Measurements from ENCODE around the gene ACSL3.

The ACSL3 gene

GRCh38 chr2:222884805-222885424 is 24.1 kb downstream of the ACSL3 start:
- H3K4me1 ChIP-seq, result peaks cover 0 to 5% (median 0%) of the 10 kb centered on the region in 10 experiments; a peak in 1 of 20 replicates
- peaks cover 0 to 25% (median 17%) of the 10 kb centered on the region in 11 experiments; a peak in 17 of 22 replicates for H3K9me3 ChIP-seq (replicated peaks in 1 of 11)
- H3K27ac ChIP-seq, result no peak overlapping the region
- H3K27me3 ChIP-seq, result no peaks in the 10 kb centered on the region
- H4K20me1 ChIP-seq, result peaks cover 51 to 100% (median 89%) of the 10 kb centered on the region in 11 experiments
- H3K36me3 ChIP-seq, result peaks cover 9 to 54% (median 33%) of the 10 kb centered on the region in 11 experiments; a peak in 20 of 22 replicates
- H3K4me2 ChIP-seq, result no peak overlapping the region
- no peak for TF ChIP-seq Cebpa-rat (IDR thresholded peaks at IDR 0.05)
- no peak overlapping the region for H3K4me3 ChIP-seq
- no peak overlapping the region for H3K9ac ChIP-seq

- Histone ChIP-seq H3K9me3 (replicated peaks in 1 of 11) (peaks cover 0 to 7% (median 6%) of the 10 kb centered on the region in 11 experiments; a peak in 12 of 22 replicates), H3K36me3 (peaks cover 12 to 58% (median 38%) of the 10 kb centered on the region in 11 experiments; a peak in 20 of 22 replicates), H3K27ac (no peak overlapping the region), H3K4me2 (no peak overlapping the region), H3K9ac (no peak overlapping the region), H3K4me1 (peaks cover 0 to 22% (median 5%) of the 10 kb centered on the region in 10 experiments; a peak in 15 of 20 replicates), H4K20me1 (peaks cover 36 to 100% (median 84%) of the 10 kb centered on the region in 11 experiments), H3K4me3 (no peak overlapping the region), H3K27me3 (no peaks in the 10 kb centered on the region)
- no peak for TF ChIP-seq Cebpa-rat (IDR thresholded peaks at IDR 0.05)
These were observed 26.3 kb downstream of the ACSL3 start for GRCh38 chr2:222887124-222887523.

GRCh38 chr2:222888716-222889115 is 27.9 kb downstream of the ACSL3 start:
- peaks cover 12 to 65% (median 43%) of the 10 kb centered on the region in 11 experiments; a peak in 20 of 22 replicates for H3K36me3 ChIP-seq
- peaks cover 22 to 100% (median 84%) of the 10 kb centered on the region in 11 experiments for H4K20me1 ChIP-seq
- no peak overlapping the region for H3K27ac ChIP-seq
- H3K4me2 ChIP-seq, result no peak overlapping the region
- no peak overlapping the region for H3K4me3 ChIP-seq
- TF ChIP-seq Cebpa-rat (IDR thresholded peaks at IDR 0.05), result no peak
- H3K27me3 ChIP-seq, result no peaks in the 10 kb centered on the region
- peaks cover 0 to 38% (median 20%) of the 10 kb centered on the region in 10 experiments; a peak in 16 of 20 replicates for H3K4me1 ChIP-seq
- peaks cover 0 to 5% (median 0%) of the 10 kb centered on the region in 11 experiments; a peak in 2 of 22 replicates for H3K9me3 ChIP-seq (replicated peaks in 1 of 11)
- H3K9ac ChIP-seq, result no peak overlapping the region

- H3K9me3 ChIP-seq (replicated peaks in 1 of 11), result peaks cover 0 to 7% (median 4%) of the 10 kb centered on the region in 11 experiments; a peak in 3 of 22 replicates
- peaks cover 12 to 72% (median 46%) of the 10 kb centered on the region in 11 experiments; a peak in 20 of 22 replicates for H3K36me3 ChIP-seq
- H4K20me1 ChIP-seq, result peaks cover 0 to 84% (median 55%) of the 10 kb centered on the region in 11 experiments; a peak in 16 of 22 replicates
- H3K4me2 ChIP-seq, result peak overlapping the region in 10 of 11 experiments; percentile 24 to 78 (median 54); a peak in 14 of 22 replicates
- peak overlapping the region in 1 of 10 experiments; percentile 14; a peak in 2 of 20 replicates for H3K4me3 ChIP-seq
- no peaks in the 10 kb centered on the region for H3K27me3 ChIP-seq
- H3K9ac ChIP-seq, result 0 out of 22 replicates have a peak overlapping the region, but pooled peaks of 1 of the 11 experiments have one; percentile 2
- H3K4me1 ChIP-seq, result peaks cover 0 to 48% (median 26%) of the 10 kb centered on the region in 10 experiments; a peak in 16 of 20 replicates
- TF ChIP-seq Cebpa-rat (IDR thresholded peaks at IDR 0.05), result no peak
- H3K27ac ChIP-seq, result peak overlapping the region in 4 of 11 experiments; percentile 15 to 48 (median 32); a peak in 7 of 22 replicates
These were observed 31.1 kb downstream of the ACSL3 start for GRCh38 chr2:222891890-222892289.

GRCh38 chr2:222892321-222892720 is 31.5 kb downstream of the ACSL3 start:
- H3K4me1 ChIP-seq, result peaks cover 0 to 48% (median 26%) of the 10 kb centered on the region in 10 experiments; a peak in 16 of 20 replicates
- peak overlapping the region in 4 of 11 experiments; percentile 15 to 48 (median 32); a peak in 8 of 22 replicates for H3K27ac ChIP-seq
- H3K9ac ChIP-seq, result peak overlapping the region in 1 of 11 experiments; percentile 2; a peak in 1 of 22 replicates
- H3K9me3 ChIP-seq (replicated peaks in 1 of 11), result peaks cover 0 to 7% (median 4%) of the 10 kb centered on the region in 11 experiments; a peak in 3 of 22 replicates
- H3K4me2 ChIP-seq, result peak overlapping the region in 10 of 11 experiments; percentile 24 to 78 (median 54); a peak in 16 of 22 replicates
- no peaks in the 10 kb centered on the region for H3K27me3 ChIP-seq
- peak overlapping the region in 1 of 10 experiments; percentile 14; a peak in 2 of 20 replicates for H3K4me3 ChIP-seq
- peaks cover 12 to 68% (median 45%) of the 10 kb centered on the region in 11 experiments; a peak in 20 of 22 replicates for H3K36me3 ChIP-seq
- peaks cover 0 to 80% (median 51%) of the 10 kb centered on the region in 11 experiments; a peak in 15 of 22 replicates for H4K20me1 ChIP-seq
- no peak for TF ChIP-seq Cebpa-rat (IDR thresholded peaks at IDR 0.05)

GRCh38 chr2:222892761-222893160 is 31.9 kb downstream of the ACSL3 start:
- Histone ChIP-seq H3K9me3 (replicated peaks in 1 of 11) (peaks cover 0 to 7% (median 4%) of the 10 kb centered on the region in 11 experiments; a peak in 3 of 22 replicates), H3K4me2 (peak overlapping the region in 10 of 11 experiments; percentile 24 to 78 (median 54); a peak in 16 of 22 replicates), H3K4me1 (peaks cover 0 to 50% (median 26%) of the 10 kb centered on the region in 10 experiments; a peak in 16 of 20 replicates), H4K20me1 (peaks cover 0 to 75% (median 46%) of the 10 kb centered on the region in 11 experiments; a peak in 14 of 22 replicates), H3K36me3 (peaks cover 12 to 64% (median 44%) of the 10 kb centered on the region in 11 experiments; a peak in 19 of 22 replicates), H3K27ac (peak overlapping the region in 4 of 11 experiments; percentile 15 to 46 (median 31); a peak in 6 of 22 replicates), H3K27me3 (no peaks in the 10 kb centered on the region), H3K9ac (peak overlapping the region in 1 of 11 experiments; percentile 2; a peak in 1 of 22 replicates), H3K4me3 (no peak overlapping the region; a peak in 1 of 20 replicates)
- no peak for TF ChIP-seq Cebpa-rat (IDR thresholded peaks at IDR 0.05)

- H3K9ac ChIP-seq, result no peak overlapping the region
- H3K27ac ChIP-seq, result peak overlapping the region in 3 of 11 experiments; percentile 15 to 46 (median 30); a peak in 5 of 22 replicates
- peaks cover 5 to 55% (median 35%) of the 10 kb centered on the region in 11 experiments; a peak in 19 of 22 replicates for H3K36me3 ChIP-seq
- peaks cover 0 to 59% (median 31%) of the 10 kb centered on the region in 10 experiments; a peak in 16 of 20 replicates for H3K4me1 ChIP-seq
- H3K4me3 ChIP-seq, result no peak overlapping the region
- no peak for TF ChIP-seq Cebpa-rat (IDR thresholded peaks at IDR 0.05)
- no peaks in the 10 kb centered on the region for H3K27me3 ChIP-seq
- peak overlapping the region in 4 of 11 experiments; percentile 50 to 66 (median 58); a peak in 3 of 22 replicates for H3K4me2 ChIP-seq
- H4K20me1 ChIP-seq, result peaks cover 0 to 74% (median 51%) of the 10 kb centered on the region in 11 experiments; a peak in 14 of 22 replicates
- H3K9me3 ChIP-seq (replicated peaks in 1 of 11), result peaks cover 0 to 10% (median 4%) of the 10 kb centered on the region in 11 experiments; a peak in 3 of 22 replicates
These were observed 32.9 kb downstream of the ACSL3 start for GRCh38 chr2:222893716-222894115.

GRCh38 chr2:222895144-222895543 is 34.3 kb downstream of the ACSL3 start:
- peak overlapping the region in 4 of 11 experiments; percentile 14 to 27 (median 18); a peak in 3 of 22 replicates for H3K4me2 ChIP-seq
- no peak overlapping the region for H3K27ac ChIP-seq
- peaks cover 3 to 45% (median 26%) of the 10 kb centered on the region in 11 experiments; a peak in 17 of 22 replicates for H3K36me3 ChIP-seq
- no peaks in the 10 kb centered on the region for H3K27me3 ChIP-seq
- H4K20me1 ChIP-seq, result peaks cover 0 to 74% (median 56%) of the 10 kb centered on the region in 11 experiments; a peak in 12 of 22 replicates
- no peak for TF ChIP-seq Cebpa-rat (IDR thresholded peaks at IDR 0.05)
- H3K9ac ChIP-seq, result no peak overlapping the region
- peaks cover 0 to 10% (median 4%) of the 10 kb centered on the region in 11 experiments; a peak in 3 of 22 replicates for H3K9me3 ChIP-seq (replicated peaks in 1 of 11)
- H3K4me3 ChIP-seq, result no peak overlapping the region
- H3K4me1 ChIP-seq, result peaks cover 0 to 73% (median 33%) of the 10 kb centered on the region in 10 experiments; a peak in 16 of 20 replicates

All from BLaER1 treated with 17β-estradiol and CSF1 and Interleukin-3, amounts not matched to agents 10 nM and 100 nM (cell line).